IMR-90 (cell line): ENCODE results near the gene RAB29. TPM values are rescaled to one million over a fixed set of nuclear protein-coding genes. Genes with fewer than 3 reads are reported as not detected.

ENCODE experiments used
- ATAC-seq: fragments of 200-7000 bp; cut with Tn5 transposase; 2 replicates; pipeline ENCODE4 v1.9.1; 2020; ENCODE audit warnings: low read depth, mild to moderate bottlenecking, moderate library complexity
- BruUV-seq: library from RNA; stranded (reverse); fragments of 400-500 nt; replicated peaks from 2 replicates; lab custom pipeline; 2021; lab: Mats Ljungman, UMichigan
- CTCF ChIA-PET: fragments of 300-600 bp; formaldehyde crosslinking; extraction: SDS; loops from one replicate; lab custom pipeline; 2021; ENCODE audit warnings: antibody characterized with exemption; lab: Yijun Ruan, JAX
- POLR2A ChIA-PET: fragments of 300-600 bp; sonication (Branson Sonifier 250); formaldehyde crosslinking; loops from one replicate; lab custom pipeline; 2022; ENCODE audit warnings: antibody characterized with exemption; ENCODE audit not compliant: unreplicated experiment; lab: Charles Lee
- DNase-seq: peaks from one replicate; pipeline ENCODE4 v3.0.0; 2013
- H2AFZ ChIP-seq: replicated peaks from 2 replicates; pipeline ENCODE3; 2013; ENCODE audit warnings: low read length, mild to moderate bottlenecking; ENCODE audit not compliant: poor library complexity
- H2AK5ac ChIP-seq: 2 replicates; pipeline ENCODE4 v1.6.1; 2013; ENCODE audit warnings: low read depth, low read length, inconsistent platforms
- H2AK9ac ChIP-seq: replicated peaks from 2 replicates; pipeline ENCODE3; 2013; ENCODE audit warnings: mild to moderate bottlenecking, low read depth, low read length, moderate library complexity; ENCODE audit not compliant: poor library complexity
- H2BK120ac ChIP-seq: 2 replicates; pipeline ENCODE4 v1.6.1; 2013; ENCODE audit warnings: low read depth, low read length, inconsistent platforms
- H2BK15ac ChIP-seq: 3 replicates; pipeline ENCODE4 v1.6.1; 2013; ENCODE audit warnings: low read depth, low read length, inconsistent platforms
- H2BK20ac ChIP-seq: 2 replicates; pipeline ENCODE4 v1.6.1; 2013; ENCODE audit warnings: low read depth, mild to moderate bottlenecking, inconsistent platforms, low read length, moderate library complexity
- H2BK5ac ChIP-seq: 2 replicates; pipeline ENCODE4 v1.6.1; 2013; ENCODE audit warnings: mild to moderate bottlenecking, low read depth, low read length, inconsistent platforms; ENCODE audit not compliant: poor library complexity, severe bottlenecking
- H3K14ac ChIP-seq: replicated peaks from 2 replicates; pipeline ENCODE4 v1.6.1; 2013; ENCODE audit warnings: low read depth, low read length, inconsistent platforms
- H3K18ac ChIP-seq: 2 replicates; pipeline ENCODE4 v1.6.1; 2013; ENCODE audit warnings: low read depth, low read length, control low read depth
- H3K23ac ChIP-seq: 2 replicates; pipeline ENCODE4 v1.6.1; 2013; ENCODE audit warnings: low read depth, low read length, inconsistent platforms
- H3K27ac ChIP-seq: 2 replicates; pipeline ENCODE4 v1.5.1; 2013; ENCODE audit warnings: mild to moderate bottlenecking, control low read depth, low read length; ENCODE audit not compliant: insufficient read depth
- H3K27me3 ChIP-seq: 2 replicates; pipeline ENCODE4 v1.6.1; 2013; ENCODE audit warnings: low read length; ENCODE audit not compliant: control insufficient read depth, insufficient read depth
- H3K36me3 ChIP-seq: 2 replicates; pipeline ENCODE4 v1.6.1; 2013; ENCODE audit warnings: low read length, mixed read lengths; ENCODE audit not compliant: control insufficient read depth, insufficient read depth
- H3K4ac ChIP-seq: 2 replicates; pipeline ENCODE4 v1.6.1; 2013; ENCODE audit warnings: low read depth, low read length, inconsistent platforms
- H3K4me1 ChIP-seq: 2 replicates; pipeline ENCODE4 v1.6.1; 2013; ENCODE audit warnings: low read length, mixed read lengths; ENCODE audit not compliant: control insufficient read depth, insufficient read depth
- H3K4me2 ChIP-seq: 2 replicates; pipeline ENCODE4 v1.6.1; 2013; ENCODE audit warnings: low read depth, mild to moderate bottlenecking, control low read depth, low read length, moderate library complexity
- H3K4me3 ChIP-seq: 2 replicates; pipeline ENCODE4 v1.5.1; 2013; ENCODE audit warnings: low read depth, mild to moderate bottlenecking, control low read depth, low read length, moderate library complexity; ENCODE audit not compliant: insufficient read depth
- H3K56ac ChIP-seq: 2 replicates; pipeline ENCODE4 v1.6.1; 2013; ENCODE audit warnings: low read length, inconsistent platforms; ENCODE audit not compliant: insufficient read depth; ENCODE audit errors: extremely low read depth
- H3K79me1 ChIP-seq, 2 experiments: 2 replicates each; pipeline ENCODE4 v1.6.1; 2013; ENCODE audit warnings: low read length in 2 of 2, inconsistent platforms in 1 of 2, low read depth in 1 of 2
- H3K9ac ChIP-seq: 2 replicates; pipeline ENCODE4 v1.6.1; 2013; ENCODE audit warnings: low read depth, low read length, control low read depth
- H3K9me1 ChIP-seq: 2 replicates; pipeline ENCODE4 v1.6.1; 2013; ENCODE audit warnings: low read length, inconsistent platforms; ENCODE audit not compliant: insufficient read depth
- H3K9me3 ChIP-seq: 2 replicates; pipeline ENCODE4 v1.6.1; 2013; ENCODE audit warnings: low read length; ENCODE audit not compliant: control insufficient read depth, insufficient read depth
- H4K20me1 ChIP-seq: 2 replicates; pipeline ENCODE4 v1.6.1; 2013; ENCODE audit warnings: low read length, inconsistent platforms; ENCODE audit not compliant: insufficient read depth
- H4K5ac ChIP-seq: 2 replicates; pipeline ENCODE4 v1.6.1; 2013; ENCODE audit warnings: mild to moderate bottlenecking, low read depth, low read length, control low read depth
- H4K8ac ChIP-seq, 2 experiments: 2 replicates each; pipeline ENCODE4 v1.6.1; 2013; ENCODE audit warnings: low read depth in 2 of 2, low read length in 2 of 2, control low read depth in 1 of 2, inconsistent platforms in 1 of 2
- H4K91ac ChIP-seq: 2 replicates; pipeline ENCODE4 v1.6.1; 2013; ENCODE audit warnings: low read depth, low read length, inconsistent platforms; ENCODE audit not compliant: insufficient read depth
- BHLHE40 ChIP-seq: fragments of 150-350 bp; IDR thresholded peaks from 2 replicates; pipeline ENCODE4 v1.6.1; 2016; ENCODE audit warnings: mild to moderate bottlenecking, low read depth, low read length
- CEBPB ChIP-seq: IDR thresholded peaks from 2 replicates; pipeline ENCODE4 v1.6.1; 2012; ENCODE audit warnings: low read depth, low read length, improper control_type of control experiment
- CHD1 ChIP-seq: IDR thresholded peaks from 2 replicates; pipeline ENCODE4 v1.6.1; 2012; ENCODE audit warnings: low read depth, low read length, improper control_type of control experiment
- FOS ChIP-seq: fragments of 150-350 bp; IDR thresholded peaks from 2 replicates; pipeline ENCODE4 v1.6.1; 2016; ENCODE audit warnings: low read depth, low read length
- MAFK ChIP-seq: IDR thresholded peaks from 2 replicates; pipeline ENCODE4 v1.6.1; 2012; ENCODE audit warnings: low read depth, low read length, improper control_type of control experiment
- MAZ ChIP-seq: IDR thresholded peaks from 2 replicates; pipeline ENCODE4 v1.6.1; 2012; ENCODE audit warnings: low read depth, mild to moderate bottlenecking, low read length, improper control_type of control experiment, moderate library complexity, borderline replicate concordance
- MXI1 ChIP-seq: IDR thresholded peaks from 2 replicates; pipeline ENCODE4 v1.6.1; 2012; ENCODE audit warnings: low read depth, mild to moderate bottlenecking, low read length, moderate library complexity, borderline replicate concordance
- NFE2L2 ChIP-seq: fragments of 150-350 bp; IDR thresholded peaks from 2 replicates; pipeline ENCODE4 v1.6.1; 2016; ENCODE audit warnings: low read depth, mild to moderate bottlenecking, low read length
- POLR2A ChIP-seq: IDR thresholded peaks from 2 replicates; pipeline ENCODE4 v1.6.1; 2012; ENCODE audit warnings: mild to moderate bottlenecking, low read depth, low read length
- RAD21 ChIP-seq: IDR thresholded peaks from 2 replicates; pipeline ENCODE4 v1.6.1; 2012; ENCODE audit warnings: low read length, improper control_type of control experiment
- RCOR1 ChIP-seq: IDR thresholded peaks from 2 replicates; pipeline ENCODE4 v1.6.1; 2012; ENCODE audit warnings: mild to moderate bottlenecking, low read length, improper control_type of control experiment; ENCODE audit not compliant: insufficient replicate concordance
- RFX5 ChIP-seq: IDR thresholded peaks from 2 replicates; pipeline ENCODE4 v1.8.0; 2012; ENCODE audit warnings: low read depth, mild to moderate bottlenecking, low read length, moderate library complexity
- SMC3 ChIP-seq: fragments of 150-350 bp; IDR thresholded peaks from 2 replicates; pipeline ENCODE4 v1.6.1; 2016; ENCODE audit warnings: low read depth, mild to moderate bottlenecking, antibody characterized with exemption, low read length, moderate library complexity
- WGBS, 2 experiments: methylation state at CpG; one replicate each; pipeline versions ENCODE4 v1.1.5 to v1.1.7; 2013; ENCODE audit warnings: missing lambda C conversion rate in 2 of 2; ENCODE audit not compliant: insufficient read length in 1 of 2; ENCODE audit errors: extremely low coverage in 2 of 2; 5-methylcytosine and 5-hydroxymethylcytosine counted together
- dilution Hi-C: fragments of 300-500 bp; cut with HindIII; formaldehyde crosslinking; loops from one replicate; pipeline ENCODE4 v1.14.3; 2018; ENCODE audit warnings: low sequenced_read_pairs; ENCODE audit not compliant: unreplicated experiment
- in situ Hi-C: fragments of 300-500 bp; cut with MboI; formaldehyde crosslinking; loops from 3 replicates; pipeline ENCODE4 v1.14.3; 2019; ENCODE audit warnings: low sequenced_read_pairs, inconsistent platforms, mixed read lengths
- intact Hi-C: fragments of 100-400 bp; cut with micrococcal nuclease; formaldehyde crosslinking; loops from 2 replicates; pipeline ENCODE4 v1.10.0; 2022
- polyA plus RNA-seq, 3 experiments: library from polyadenylated mRNA; depleted of rRNA; stranded (reverse); fragments of >200 nt; gene quantifications; 2 replicates each; pipeline ENCODE4 v1.2.3, GENCODE V29; 2012; ENCODE audit warnings: low replicate concordance in 1 of 3
- total RNA-seq: library from RNA; depleted of rRNA; stranded (reverse); fragments of >200 nt; gene quantifications from 2 replicates; pipeline ENCODE4 v1.2.3, GENCODE V29; 2012
- TF ChIP-seq, protein P1 (sequence below): fragments of 150-350 bp; IDR thresholded peaks from 2 replicates; pipeline ENCODE4 v1.6.1; 2017; ENCODE audit warnings: mild to moderate bottlenecking, antibody characterized with exemption, low read length, low read depth
- TF ChIP-seq, protein P2 (sequence below): fragments of 150-350 bp; IDR thresholded peaks from 2 replicates; pipeline ENCODE4 v1.6.1; 2016; ENCODE audit warnings: low read depth, mild to moderate bottlenecking, low read length, moderate library complexity, borderline replicate concordance
- TF ChIP-seq, protein P3 (sequence below): conservative IDR thresholded peaks from 2 replicates; pipeline ENCODE4 v1.5.1; 2012; ENCODE audit warnings: mild to moderate bottlenecking, low read depth, low read length, improper control_type of control experiment

RAB29 gene
- total and polyA plus RNA-seq, 2 of the 4 experiments (the other 2 are of a cell fraction), result 5.7 to 7.3 TPM

DNA sequence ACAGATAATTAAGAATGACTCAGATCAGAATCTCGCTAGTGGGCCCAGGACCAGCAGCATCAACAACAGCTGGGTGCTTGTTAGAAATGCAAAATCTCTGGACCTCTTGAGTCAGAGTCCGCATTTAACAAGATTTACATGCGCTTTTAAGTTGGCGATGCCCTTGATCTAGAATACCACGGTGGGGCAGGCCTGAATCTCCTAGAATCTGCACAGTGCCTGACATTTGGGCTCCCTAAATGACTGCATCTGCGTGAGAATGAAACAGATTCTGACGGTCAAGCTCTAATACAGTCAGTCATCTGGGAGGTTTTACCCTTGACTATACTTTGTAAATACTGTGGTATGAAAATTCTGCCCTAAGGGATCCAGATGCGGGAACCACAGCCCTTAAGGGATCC, 17.2 kb upstream of the RAB29 start:
- Histone ChIP-seq H2BK5ac (no peak overlapping the region), H3K4me2 (no peak overlapping the region), H3K4me3 (no peak overlapping the region), H3K9me1 (no peaks in the 10 kb centered on the region), H4K20me1 (no peaks in the 10 kb centered on the region), H3K79me1 (no peaks in the 10 kb centered on the region), H3K4ac (no peak overlapping the region), H2BK120ac (no peak overlapping the region), H2BK15ac (no peak overlapping the region), H2AFZ (no peak overlapping the region), H3K23ac (no peak overlapping the region), H2AK5ac (no peak overlapping the region), H4K5ac (no peak overlapping the region), H3K18ac (no peak overlapping the region), H4K8ac (no peak overlapping the region), H4K91ac (no peak overlapping the region), H3K4me1 (no peaks in the 10 kb centered on the region), H3K56ac (no peak overlapping the region), H3K9ac (no peak overlapping the region), H3K36me3 (peaks cover 40% of the 10 kb centered on the region), H3K27ac (no peak overlapping the region), H2BK20ac (no peak overlapping the region), H3K9me3 (no peaks in the 10 kb centered on the region), H3K27me3 (no peaks in the 10 kb centered on the region), H3K14ac (no peak overlapping the region), H2AK9ac (no peak overlapping the region)
- intact Hi-C loops (no loop called here), dilution Hi-C loops (no loop called here), in situ Hi-C loops (loop anchor here (5.0 to 10.0 kb wide), 3 partner anchors 120 to 312 kb away; no protein-coding TSS in a partner anchor)
- no TSS peak for BruUV-seq
- CTCF ChIA-PET, result interaction anchor here (0.6 to 4.5 kb wide), 11 partner anchors 8 to 193 kb away, joined by 3 to 50 read pairs (median 5); no protein-coding TSS in a partner anchor
- ATAC-seq (no peak), DNase-seq (no peak)
- WGBS, 2 experiments, result 86% methylated on average over 5 of the region's 8 CpGs; no CpG with 5 or more reads in 1 of the 2 experiments
- POLR2A ChIA-PET, result no interaction called here
- TF ChIP-seq, protein P1, sequence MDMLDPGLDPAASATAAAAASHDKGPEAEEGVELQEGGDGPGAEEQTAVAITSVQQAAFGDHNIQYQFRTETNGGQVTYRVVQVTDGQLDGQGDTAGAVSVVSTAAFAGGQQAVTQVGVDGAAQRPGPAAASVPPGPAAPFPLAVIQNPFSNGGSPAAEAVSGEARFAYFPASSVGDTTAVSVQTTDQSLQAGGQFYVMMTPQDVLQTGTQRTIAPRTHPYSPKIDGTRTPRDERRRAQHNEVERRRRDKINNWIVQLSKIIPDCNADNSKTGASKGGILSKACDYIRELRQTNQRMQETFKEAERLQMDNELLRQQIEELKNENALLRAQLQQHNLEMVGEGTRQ, result no peak
- TF ChIP-seq CHD1, result no peak
- TF ChIP-seq, protein P2, sequence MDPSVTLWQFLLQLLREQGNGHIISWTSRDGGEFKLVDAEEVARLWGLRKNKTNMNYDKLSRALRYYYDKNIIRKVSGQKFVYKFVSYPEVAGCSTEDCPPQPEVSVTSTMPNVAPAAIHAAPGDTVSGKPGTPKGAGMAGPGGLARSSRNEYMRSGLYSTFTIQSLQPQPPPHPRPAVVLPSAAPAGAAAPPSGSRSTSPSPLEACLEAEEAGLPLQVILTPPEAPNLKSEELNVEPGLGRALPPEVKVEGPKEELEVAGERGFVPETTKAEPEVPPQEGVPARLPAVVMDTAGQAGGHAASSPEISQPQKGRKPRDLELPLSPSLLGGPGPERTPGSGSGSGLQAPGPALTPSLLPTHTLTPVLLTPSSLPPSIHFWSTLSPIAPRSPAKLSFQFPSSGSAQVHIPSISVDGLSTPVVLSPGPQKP, result no peak
- no peak for TF ChIP-seq NFE2L2
- TF ChIP-seq POLR2A, result no peak
- no peak for TF ChIP-seq RCOR1
- no peak for TF ChIP-seq BHLHE40
- TF ChIP-seq RAD21, result no peak
- TF ChIP-seq FOS, result no peak
- TF ChIP-seq SMC3, result no peak
- TF ChIP-seq RFX5, result no peak
- TF ChIP-seq CEBPB, result no peak
- no peak for TF ChIP-seq MXI1
- TF ChIP-seq MAZ, result no peak
- TF ChIP-seq, protein P3, sequence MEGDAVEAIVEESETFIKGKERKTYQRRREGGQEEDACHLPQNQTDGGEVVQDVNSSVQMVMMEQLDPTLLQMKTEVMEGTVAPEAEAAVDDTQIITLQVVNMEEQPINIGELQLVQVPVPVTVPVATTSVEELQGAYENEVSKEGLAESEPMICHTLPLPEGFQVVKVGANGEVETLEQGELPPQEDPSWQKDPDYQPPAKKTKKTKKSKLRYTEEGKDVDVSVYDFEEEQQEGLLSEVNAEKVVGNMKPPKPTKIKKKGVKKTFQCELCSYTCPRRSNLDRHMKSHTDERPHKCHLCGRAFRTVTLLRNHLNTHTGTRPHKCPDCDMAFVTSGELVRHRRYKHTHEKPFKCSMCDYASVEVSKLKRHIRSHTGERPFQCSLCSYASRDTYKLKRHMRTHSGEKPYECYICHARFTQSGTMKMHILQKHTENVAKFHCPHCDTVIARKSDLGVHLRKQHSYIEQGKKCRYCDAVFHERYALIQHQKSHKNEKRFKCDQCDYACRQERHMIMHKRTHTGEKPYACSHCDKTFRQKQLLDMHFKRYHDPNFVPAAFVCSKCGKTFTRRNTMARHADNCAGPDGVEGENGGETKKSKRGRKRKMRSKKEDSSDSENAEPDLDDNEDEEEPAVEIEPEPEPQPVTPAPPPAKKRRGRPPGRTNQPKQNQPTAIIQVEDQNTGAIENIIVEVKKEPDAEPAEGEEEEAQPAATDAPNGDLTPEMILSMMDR, result no peak
- TF ChIP-seq MAFK, result no peak
